ENCODE data around the gene SF1.

The SF1 gene

DNA sequence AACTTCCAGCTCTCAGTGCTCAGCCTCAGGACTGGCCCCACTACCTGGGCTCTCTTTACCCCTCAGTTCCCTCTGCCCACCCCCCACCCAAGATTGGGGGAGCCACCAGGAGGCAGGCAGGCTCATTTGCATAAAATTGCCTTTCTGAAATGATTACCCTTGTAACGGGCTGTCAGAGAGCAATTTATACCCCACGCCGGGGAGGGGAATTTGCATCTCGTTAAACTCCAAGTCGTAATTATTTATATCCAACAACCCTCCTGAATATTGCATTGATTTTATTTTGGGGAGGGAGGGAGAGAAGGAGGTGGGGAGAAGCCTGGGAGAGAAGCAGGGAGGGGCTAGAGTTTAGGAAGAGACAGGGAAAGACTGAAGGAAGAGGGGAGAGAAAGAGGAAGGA lies 63.7 kb downstream of the SF1 start:
- DNase-seq: no peak
- no peaks in the 10 kb centered on the region for H4K20me1 ChIP-seq (ENCODE audit: insufficient read depth, low read length)
- no peaks in the 10 kb centered on the region for H3K9me2 ChIP-seq (replicated peaks; ENCODE audit: insufficient read depth, low read length)
- TF ChIP-seq EZH2 (optimal IDR thresholded peaks at IDR 0.05; ENCODE audit: low read depth, low read length) (no peak), CTCF (IDR thresholded peaks at IDR 0.05; ENCODE audit: low read length) (no peak), EZH2phosphoT487 (IDR thresholded peaks at IDR 0.05; ENCODE audit: low read length) (no peak)
- no peak overlapping the region for H3K27ac ChIP-seq (ENCODE audit: low read length)
- H3K9me3 ChIP-seq (replicated peaks; ENCODE audit: insufficient read depth, low read length): no peaks in the 10 kb centered on the region
- H3K4me1 ChIP-seq (ENCODE audit: low read length): no peaks in the 10 kb centered on the region
- H3K79me2 ChIP-seq (ENCODE audit: low read length): no peaks in the 10 kb centered on the region
- H3F3A ChIP-seq (ENCODE audit: insufficient read depth, low read length): no peaks in the 10 kb centered on the region
- no peak overlapping the region for H3K4me2 ChIP-seq (ENCODE audit: low read depth, low read length)
- peaks cover 85% of the 10 kb centered on the region for H3K27me3 ChIP-seq (replicated peaks; ENCODE audit: insufficient read depth, low read length)
- no peak overlapping the region for H3K9ac ChIP-seq (ENCODE audit: low read length)
- H3K4me3 ChIP-seq (ENCODE audit: low read length): no peak overlapping the region
- H3K36me3 ChIP-seq (replicated peaks; ENCODE audit: insufficient read depth, low read length): no peaks in the 10 kb centered on the region
- H2AFZ ChIP-seq (ENCODE audit: low read length): no peak overlapping the region

Data from MM.1S (cell line).